Neural progenitor cell (in vitro differentiated cells): ENCODE data around the gene PAX1. TPM values are rescaled to one million over a fixed set of nuclear protein-coding genes. Genes with fewer than 3 reads are reported as not detected.

Experiments used
- DNase-seq: peaks from one replicate; pipeline ENCODE4 v3.0.0-alpha.2; 2016; ENCODE audit warnings: low spot score
- H2AFZ ChIP-seq: fragments of 200-600 bp; sonication (generic); replicated peaks from 2 replicates; pipeline ENCODE4 v1.6.1; 2016; ENCODE audit warnings: antibody characterized with exemption
- H3F3A ChIP-seq: fragments of 200-600 bp; sonication (generic); 2 replicates; pipeline ENCODE4 v1.6.1; 2016; ENCODE audit warnings: antibody characterized with exemption, low read depth
- H3K27ac ChIP-seq: fragments of 200-600 bp; sonication (generic); 2 replicates; pipeline ENCODE4 v1.5.1; 2016; ENCODE audit warnings: mild to moderate bottlenecking
- H3K27me3 ChIP-seq: fragments of 200-600 bp; sonication (generic); 2 replicates; pipeline ENCODE4 v1.6.1; 2016; ENCODE audit warnings: mild to moderate bottlenecking, moderate library complexity
- H3K36me3 ChIP-seq: fragments of 200-600 bp; sonication (generic); 2 replicates; pipeline ENCODE4 v1.5.1; 2016
- H3K4me1 ChIP-seq: fragments of 200-600 bp; sonication (generic); 2 replicates; pipeline ENCODE4 v1.6.1; 2016; ENCODE audit warnings: mixed run types
- H3K4me2 ChIP-seq: fragments of 200-600 bp; sonication (generic); 2 replicates; pipeline ENCODE4 v1.6.1; 2016
- H3K4me3 ChIP-seq: fragments of 200-600 bp; sonication (generic); 2 replicates; pipeline ENCODE4 v1.5.1; 2016
- H3K79me2 ChIP-seq: fragments of 200-600 bp; sonication (generic); 2 replicates; pipeline ENCODE4 v1.6.1; 2016; ENCODE audit warnings: low read depth
- H3K9ac ChIP-seq: fragments of 200-600 bp; sonication (generic); 2 replicates; pipeline ENCODE4 v1.6.1; 2016
- H3K9me3 ChIP-seq: fragments of 200-600 bp; sonication (generic); 2 replicates; pipeline ENCODE4 v1.5.1; 2016; ENCODE audit warnings: low read depth
- H4K20me1 ChIP-seq: fragments of 200-600 bp; sonication (generic); 2 replicates; pipeline ENCODE4 v1.6.1; 2016; ENCODE audit warnings: low read depth
- H3K27ac Mint-ChIP-seq: 3 replicates; pipeline ENCODE4 v1.8.0; 2021; ENCODE audit warnings: mixed read lengths
- H3K27me3 Mint-ChIP-seq: 2 replicates; pipeline ENCODE4 v1.8.0; 2022; ENCODE audit warnings: low read depth, mild to moderate bottlenecking, inconsistent platforms, moderate library complexity, mixed read lengths; ENCODE audit not compliant: insufficient read depth
- H3K36me3 Mint-ChIP-seq: 3 replicates; pipeline ENCODE4 v1.8.0; 2021; ENCODE audit warnings: mixed read lengths
- H3K4me1 Mint-ChIP-seq: 3 replicates; pipeline ENCODE4 v1.8.0; 2021; ENCODE audit warnings: mixed read lengths
- H3K4me3 Mint-ChIP-seq: 3 replicates; pipeline ENCODE4 v1.8.0; 2021; ENCODE audit warnings: mild to moderate bottlenecking, moderate library complexity, mixed read lengths
- H3K9me3 Mint-ChIP-seq: 3 replicates; pipeline ENCODE4 v1.8.0; 2020; ENCODE audit warnings: mixed read lengths
- CTCF ChIP-seq: fragments of 200-600 bp; sonication (generic); IDR thresholded peaks from 2 replicates; pipeline ENCODE4 v1.5.1; 2017; ENCODE audit warnings: antibody characterized with exemption, mild to moderate bottlenecking
- EZH2 ChIP-seq: fragments of 200-600 bp; sonication (generic); IDR thresholded peaks from 2 replicates; pipeline ENCODE4 v1.6.1; 2017; ENCODE audit warnings: antibody characterized with exemption, mild to moderate bottlenecking, moderate library complexity
- EZH2phosphoT487 ChIP-seq: fragments of 200-600 bp; sonication (generic); IDR thresholded peaks from 2 replicates; pipeline ENCODE4 v1.6.1; 2017; ENCODE audit warnings: antibody characterized with exemption
- total RNA-seq: library from RNA; depleted of rRNA; stranded (reverse); fragments of >200 nt; gene quantifications from 2 replicates; pipeline ENCODE4 v1.2.3, GENCODE V29; 2015; ENCODE audit warnings: low replicate concordance

PAX1 gene
- total RNA-seq, 1 donor from 2014 or later, result not detected

GRCh38 chr20:21704408-21705385 lies 767 bp upstream of the PAX1 start:
- TF ChIP-seq EZH2phosphoT487, result peak; percentile 45
- no peak for TF ChIP-seq CTCF
- TF ChIP-seq EZH2, result peak; percentile 91
- H2AFZ ChIP-seq, result no peak overlapping the region
- H3K9me3 ChIP-seq, result no peaks in the 10 kb centered on the region
- H3K79me2 ChIP-seq, result no peaks in the 10 kb centered on the region
- no peak overlapping the region for H3K27ac ChIP-seq
- Mint-ChIP-seq H3K9me3 (peaks cover 3% of the 10 kb centered on the region), H3K36me3 (no peaks in the 10 kb centered on the region), H3K4me3 (peak overlapping the region; percentile 28), H3K4me1 (peaks cover 7% of the 10 kb centered on the region), H3K27ac (no peak overlapping the region), H3K27me3 (peaks cover 93% of the 10 kb centered on the region)
- no peak overlapping the region for H3K4me3 ChIP-seq
- no peaks in the 10 kb centered on the region for H3K36me3 ChIP-seq
- no peak overlapping the region for H3K4me2 ChIP-seq
- DNase-seq, result peak; percentile 35
- H3K27me3 ChIP-seq, result peaks cover 100% of the 10 kb centered on the region
- no peak overlapping the region for H3K9ac ChIP-seq
- peaks cover 7% of the 10 kb centered on the region for H3F3A ChIP-seq
- H3K4me1 ChIP-seq, result peaks cover 8% of the 10 kb centered on the region
- H4K20me1 ChIP-seq, result peaks cover 95% of the 10 kb centered on the region

- Histone ChIP-seq H3F3A (peaks cover 7% of the 10 kb centered on the region), H3K4me1 (peaks cover 8% of the 10 kb centered on the region), H3K4me2 (peak overlapping the region; percentile 76), H3K36me3 (no peaks in the 10 kb centered on the region), H3K27ac (no peak overlapping the region), H3K27me3 (peaks cover 100% of the 10 kb centered on the region), H3K9me3 (no peaks in the 10 kb centered on the region), H3K79me2 (no peaks in the 10 kb centered on the region), H3K9ac (no peak overlapping the region), H3K4me3 (peak overlapping the region; percentile 32), H2AFZ (no peak overlapping the region), H4K20me1 (peaks cover 92% of the 10 kb centered on the region)
- peak; percentile 96 for TF ChIP-seq EZH2phosphoT487
- TF ChIP-seq CTCF, result no peak
- TF ChIP-seq EZH2, result peak; percentile 99
- DNase-seq, result peak; percentile 58
- Mint-ChIP-seq H3K4me1 (peaks cover 7% of the 10 kb centered on the region), H3K27me3 (peaks cover 90% of the 10 kb centered on the region), H3K27ac (no peak overlapping the region), H3K36me3 (no peaks in the 10 kb centered on the region), H3K9me3 (peaks cover 3% of the 10 kb centered on the region), H3K4me3 (no peak overlapping the region)
Measured at GRCh38 chr20:21706261-21707195, 1.1 kb downstream of the PAX1 start.

- H2AFZ ChIP-seq, result no peak overlapping the region
- H3K4me3 Mint-ChIP-seq, result no peak overlapping the region
- H3K36me3 ChIP-seq, result no peaks in the 10 kb centered on the region
- no peak overlapping the region for H3K27ac Mint-ChIP-seq
- H3K27me3 ChIP-seq, result peaks cover 100% of the 10 kb centered on the region
- H3K27me3 Mint-ChIP-seq, result peaks cover 84% of the 10 kb centered on the region
- no peaks in the 10 kb centered on the region for H3K9me3 ChIP-seq
- TF ChIP-seq CTCF, result no peak
- TF ChIP-seq EZH2, result no peak
- no peak for TF ChIP-seq EZH2phosphoT487
- H4K20me1 ChIP-seq, result peaks cover 92% of the 10 kb centered on the region
- no peak overlapping the region for H3K9ac ChIP-seq
- H3F3A ChIP-seq, result peaks cover 6% of the 10 kb centered on the region
- H3K79me2 ChIP-seq, result no peaks in the 10 kb centered on the region
- peaks cover 7% of the 10 kb centered on the region for H3K4me1 Mint-ChIP-seq
- H3K4me2 ChIP-seq, result no peak overlapping the region
- no peak for DNase-seq
- no peaks in the 10 kb centered on the region for H3K36me3 Mint-ChIP-seq
- peaks cover 8% of the 10 kb centered on the region for H3K4me1 ChIP-seq
- peaks cover 3% of the 10 kb centered on the region for H3K9me3 Mint-ChIP-seq
- H3K4me3 ChIP-seq, result no peak overlapping the region
- no peak overlapping the region for H3K27ac ChIP-seq
Measured at GRCh38 chr20:21707267-21707666, 1.8 kb downstream of the PAX1 start.
